ENCODE data around the gene PHF14.
"Not testable (repeated sequence)": the region's sequence is repeated elsewhere in the genome, so short reads cannot be mapped to it uniquely, and the experiment has no call there.

DNA sequence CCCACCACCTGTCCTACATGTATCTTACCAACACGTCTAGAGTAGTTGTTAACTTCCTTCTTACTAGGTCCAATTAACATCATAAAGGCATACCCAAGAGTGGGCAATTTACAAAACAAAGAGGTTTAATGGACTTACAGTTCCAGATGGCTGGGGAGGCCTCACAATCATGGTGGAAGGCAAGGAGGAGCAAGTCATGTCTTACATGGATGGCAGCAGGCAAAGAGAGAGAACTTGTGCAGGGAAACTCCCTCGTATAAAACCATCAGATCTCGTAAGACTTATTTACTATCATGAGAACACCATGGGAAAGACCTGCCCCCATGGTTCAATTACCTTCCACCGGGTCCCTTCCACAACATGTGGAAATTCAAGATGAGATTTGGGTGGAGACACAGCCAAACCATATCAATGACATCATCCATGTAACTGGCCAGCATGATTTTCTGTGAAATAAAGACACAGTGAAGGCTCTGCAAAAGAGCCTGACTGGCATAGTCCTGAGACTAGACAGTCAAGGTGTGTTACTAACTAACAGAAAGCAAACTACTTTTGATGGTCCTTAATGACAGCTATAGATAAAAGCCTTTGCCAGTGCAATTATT, 22.6 kb upstream of the PHF14 start:
- TF ChIP-seq, protein P1, sequence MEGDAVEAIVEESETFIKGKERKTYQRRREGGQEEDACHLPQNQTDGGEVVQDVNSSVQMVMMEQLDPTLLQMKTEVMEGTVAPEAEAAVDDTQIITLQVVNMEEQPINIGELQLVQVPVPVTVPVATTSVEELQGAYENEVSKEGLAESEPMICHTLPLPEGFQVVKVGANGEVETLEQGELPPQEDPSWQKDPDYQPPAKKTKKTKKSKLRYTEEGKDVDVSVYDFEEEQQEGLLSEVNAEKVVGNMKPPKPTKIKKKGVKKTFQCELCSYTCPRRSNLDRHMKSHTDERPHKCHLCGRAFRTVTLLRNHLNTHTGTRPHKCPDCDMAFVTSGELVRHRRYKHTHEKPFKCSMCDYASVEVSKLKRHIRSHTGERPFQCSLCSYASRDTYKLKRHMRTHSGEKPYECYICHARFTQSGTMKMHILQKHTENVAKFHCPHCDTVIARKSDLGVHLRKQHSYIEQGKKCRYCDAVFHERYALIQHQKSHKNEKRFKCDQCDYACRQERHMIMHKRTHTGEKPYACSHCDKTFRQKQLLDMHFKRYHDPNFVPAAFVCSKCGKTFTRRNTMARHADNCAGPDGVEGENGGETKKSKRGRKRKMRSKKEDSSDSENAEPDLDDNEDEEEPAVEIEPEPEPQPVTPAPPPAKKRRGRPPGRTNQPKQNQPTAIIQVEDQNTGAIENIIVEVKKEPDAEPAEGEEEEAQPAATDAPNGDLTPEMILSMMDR (IDR thresholded peaks at IDR 0.05; ENCODE audit: poor library complexity, severe bottlenecking): not testable (repeated sequence)
- TF ChIP-seq RAD21 (conservative IDR thresholded peaks at IDR 0.05); EZH2 (IDR thresholded peaks at IDR 0.05; ENCODE audit: borderline replicate concordance, insufficient read depth, low read length, poor library complexity, severe bottlenecking); EP300 (conservative IDR thresholded peaks at IDR 0.05; ENCODE audit: poor library complexity, severe bottlenecking); MXI1 (conservative IDR thresholded peaks at IDR 0.05; ENCODE audit: poor library complexity, severe bottlenecking); POLR2AphosphoS5 (IDR thresholded peaks at IDR 0.05); SMC3 (conservative IDR thresholded peaks at IDR 0.05; ENCODE audit: poor library complexity); TAF1 (IDR thresholded peaks at IDR 0.05; ENCODE audit: low read depth): not testable (repeated sequence)
- TF ChIP-seq, protein P2, sequence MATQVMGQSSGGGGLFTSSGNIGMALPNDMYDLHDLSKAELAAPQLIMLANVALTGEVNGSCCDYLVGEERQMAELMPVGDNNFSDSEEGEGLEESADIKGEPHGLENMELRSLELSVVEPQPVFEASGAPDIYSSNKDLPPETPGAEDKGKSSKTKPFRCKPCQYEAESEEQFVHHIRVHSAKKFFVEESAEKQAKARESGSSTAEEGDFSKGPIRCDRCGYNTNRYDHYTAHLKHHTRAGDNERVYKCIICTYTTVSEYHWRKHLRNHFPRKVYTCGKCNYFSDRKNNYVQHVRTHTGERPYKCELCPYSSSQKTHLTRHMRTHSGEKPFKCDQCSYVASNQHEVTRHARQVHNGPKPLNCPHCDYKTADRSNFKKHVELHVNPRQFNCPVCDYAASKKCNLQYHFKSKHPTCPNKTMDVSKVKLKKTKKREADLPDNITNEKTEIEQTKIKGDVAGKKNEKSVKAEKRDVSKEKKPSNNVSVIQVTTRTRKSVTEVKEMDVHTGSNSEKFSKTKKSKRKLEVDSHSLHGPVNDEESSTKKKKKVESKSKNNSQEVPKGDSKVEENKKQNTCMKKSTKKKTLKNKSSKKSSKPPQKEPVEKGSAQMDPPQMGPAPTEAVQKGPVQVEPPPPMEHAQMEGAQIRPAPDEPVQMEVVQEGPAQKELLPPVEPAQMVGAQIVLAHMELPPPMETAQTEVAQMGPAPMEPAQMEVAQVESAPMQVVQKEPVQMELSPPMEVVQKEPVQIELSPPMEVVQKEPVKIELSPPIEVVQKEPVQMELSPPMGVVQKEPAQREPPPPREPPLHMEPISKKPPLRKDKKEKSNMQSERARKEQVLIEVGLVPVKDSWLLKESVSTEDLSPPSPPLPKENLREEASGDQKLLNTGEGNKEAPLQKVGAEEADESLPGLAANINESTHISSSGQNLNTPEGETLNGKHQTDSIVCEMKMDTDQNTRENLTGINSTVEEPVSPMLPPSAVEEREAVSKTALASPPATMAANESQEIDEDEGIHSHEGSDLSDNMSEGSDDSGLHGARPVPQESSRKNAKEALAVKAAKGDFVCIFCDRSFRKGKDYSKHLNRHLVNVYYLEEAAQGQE (IDR thresholded peaks at IDR 0.05; ENCODE audit: borderline replicate concordance): not testable (repeated sequence)
